ENCODE data around the gene PSME3.

- TF ChIP-seq, protein P1, sequence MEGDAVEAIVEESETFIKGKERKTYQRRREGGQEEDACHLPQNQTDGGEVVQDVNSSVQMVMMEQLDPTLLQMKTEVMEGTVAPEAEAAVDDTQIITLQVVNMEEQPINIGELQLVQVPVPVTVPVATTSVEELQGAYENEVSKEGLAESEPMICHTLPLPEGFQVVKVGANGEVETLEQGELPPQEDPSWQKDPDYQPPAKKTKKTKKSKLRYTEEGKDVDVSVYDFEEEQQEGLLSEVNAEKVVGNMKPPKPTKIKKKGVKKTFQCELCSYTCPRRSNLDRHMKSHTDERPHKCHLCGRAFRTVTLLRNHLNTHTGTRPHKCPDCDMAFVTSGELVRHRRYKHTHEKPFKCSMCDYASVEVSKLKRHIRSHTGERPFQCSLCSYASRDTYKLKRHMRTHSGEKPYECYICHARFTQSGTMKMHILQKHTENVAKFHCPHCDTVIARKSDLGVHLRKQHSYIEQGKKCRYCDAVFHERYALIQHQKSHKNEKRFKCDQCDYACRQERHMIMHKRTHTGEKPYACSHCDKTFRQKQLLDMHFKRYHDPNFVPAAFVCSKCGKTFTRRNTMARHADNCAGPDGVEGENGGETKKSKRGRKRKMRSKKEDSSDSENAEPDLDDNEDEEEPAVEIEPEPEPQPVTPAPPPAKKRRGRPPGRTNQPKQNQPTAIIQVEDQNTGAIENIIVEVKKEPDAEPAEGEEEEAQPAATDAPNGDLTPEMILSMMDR (IDR thresholded peaks at IDR 0.05) = no peak
- no peak for TF ChIP-seq POLR2AphosphoS5 (IDR thresholded peaks at IDR 0.05)
Observed at GRCh38 chr17:42844271-42844670, 11.1 kb downstream of the PSME3 start, which contains the start of gene AOC2.
